22Rv1 (cell line): ENCODE results near the gene PRPF39.

ENCODE experiments used
- ZFX ChIP-seq: fragments of 450-650 bp; IDR thresholded peaks from 2 replicates; pipeline ENCODE4 v1.6.1; 2017; ENCODE audit warnings: antibody characterized with exemption, borderline replicate concordance
- TF ChIP-seq, protein P1 (sequence below): fragments of 450-650 bp; IDR thresholded peaks from 2 replicates; pipeline ENCODE4 v1.5.1; 2017; ENCODE audit warnings: mild to moderate bottlenecking

DNA sequence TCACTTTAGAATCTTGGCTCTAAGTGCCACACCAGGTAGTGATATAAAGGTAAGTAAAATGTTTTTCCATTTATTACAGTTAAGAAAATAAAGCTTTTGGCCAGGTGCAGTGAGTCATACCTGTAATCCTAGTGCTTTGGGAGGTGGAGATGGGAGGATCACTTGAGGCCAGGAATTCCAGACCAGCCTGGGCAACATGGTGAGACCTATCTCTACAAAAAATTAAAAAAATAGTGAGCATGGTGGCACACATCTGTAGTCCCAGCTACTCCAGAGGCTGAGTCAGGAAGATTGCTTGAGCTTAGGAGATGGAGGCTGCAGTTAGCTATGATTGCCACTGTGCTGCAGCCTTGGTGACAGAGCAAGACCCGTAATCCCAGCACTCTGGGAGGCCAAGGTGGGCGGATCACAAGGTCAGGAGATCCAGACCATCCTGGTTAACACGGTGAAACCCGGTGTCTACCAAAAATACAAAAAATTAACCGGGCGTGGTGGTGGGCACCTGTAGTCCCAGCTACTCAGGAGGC is 56.8 kb downstream of the PRPF39 start:
- TF ChIP-seq, protein P1, sequence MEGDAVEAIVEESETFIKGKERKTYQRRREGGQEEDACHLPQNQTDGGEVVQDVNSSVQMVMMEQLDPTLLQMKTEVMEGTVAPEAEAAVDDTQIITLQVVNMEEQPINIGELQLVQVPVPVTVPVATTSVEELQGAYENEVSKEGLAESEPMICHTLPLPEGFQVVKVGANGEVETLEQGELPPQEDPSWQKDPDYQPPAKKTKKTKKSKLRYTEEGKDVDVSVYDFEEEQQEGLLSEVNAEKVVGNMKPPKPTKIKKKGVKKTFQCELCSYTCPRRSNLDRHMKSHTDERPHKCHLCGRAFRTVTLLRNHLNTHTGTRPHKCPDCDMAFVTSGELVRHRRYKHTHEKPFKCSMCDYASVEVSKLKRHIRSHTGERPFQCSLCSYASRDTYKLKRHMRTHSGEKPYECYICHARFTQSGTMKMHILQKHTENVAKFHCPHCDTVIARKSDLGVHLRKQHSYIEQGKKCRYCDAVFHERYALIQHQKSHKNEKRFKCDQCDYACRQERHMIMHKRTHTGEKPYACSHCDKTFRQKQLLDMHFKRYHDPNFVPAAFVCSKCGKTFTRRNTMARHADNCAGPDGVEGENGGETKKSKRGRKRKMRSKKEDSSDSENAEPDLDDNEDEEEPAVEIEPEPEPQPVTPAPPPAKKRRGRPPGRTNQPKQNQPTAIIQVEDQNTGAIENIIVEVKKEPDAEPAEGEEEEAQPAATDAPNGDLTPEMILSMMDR, result no peak
- no peak for TF ChIP-seq ZFX
